ENCODE results near the gene FCRL2.

The FCRL2 gene

DNA sequence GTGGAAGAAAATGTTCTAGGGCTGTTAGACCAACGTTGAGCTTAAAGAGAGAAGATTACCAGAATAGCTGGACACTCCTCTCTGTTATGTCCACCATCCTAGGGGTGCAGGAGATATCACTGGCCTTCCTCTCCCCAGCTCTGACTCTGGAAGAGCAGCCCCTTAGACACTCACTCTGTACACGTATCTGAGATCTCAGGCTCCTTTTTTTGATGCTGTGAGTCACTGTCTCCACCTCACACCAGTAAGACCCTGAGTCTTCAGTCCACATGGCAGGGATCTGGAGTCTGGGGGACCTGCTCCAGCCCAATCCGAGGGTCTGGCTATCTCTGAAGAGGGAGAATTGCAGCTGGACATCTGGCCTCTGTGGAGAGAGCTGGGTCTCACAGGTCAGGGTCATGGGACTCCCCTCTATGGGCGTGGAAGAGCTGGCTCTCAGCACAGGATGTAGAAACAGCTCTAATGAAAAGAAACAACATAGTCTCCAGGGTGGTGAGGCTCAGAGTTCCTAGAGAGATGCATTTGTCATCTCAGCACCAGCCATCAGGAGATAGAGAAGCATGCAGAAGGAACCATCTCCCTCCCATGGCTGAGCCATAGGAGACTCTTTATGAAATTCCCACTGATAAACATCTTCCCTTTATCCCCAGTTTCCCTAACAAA is 79.8 kb downstream of the FCRL2 start:
- no peak for DNase-seq (ENCODE audit: low read depth)
- H3K4me3 ChIP-seq (ENCODE audit: low read depth, low read length), result no peak overlapping the region
